IMR-90 (cell line): ENCODE measurements around the gene SHISA4. TPM values are rescaled to one million over a fixed set of nuclear protein-coding genes. Genes with fewer than 3 reads are reported as not detected.

Source experiments
- ATAC-seq: fragments of 200-7000 bp; cut with Tn5 transposase; 2 replicates; pipeline ENCODE4 v1.9.1; 2020; ENCODE audit warnings: low read depth, mild to moderate bottlenecking, moderate library complexity
- BruUV-seq: library from RNA; stranded (reverse); fragments of 400-500 nt; replicated peaks from 2 replicates; lab custom pipeline; 2021; lab: Mats Ljungman, UMichigan
- CTCF ChIA-PET: fragments of 300-600 bp; formaldehyde crosslinking; extraction: SDS; loops from one replicate; lab custom pipeline; 2021; ENCODE audit warnings: antibody characterized with exemption; lab: Yijun Ruan, JAX
- POLR2A ChIA-PET: fragments of 300-600 bp; sonication (Branson Sonifier 250); formaldehyde crosslinking; loops from one replicate; lab custom pipeline; 2022; ENCODE audit warnings: antibody characterized with exemption; ENCODE audit not compliant: unreplicated experiment; lab: Charles Lee
- DNase-seq: peaks from one replicate; pipeline ENCODE4 v3.0.0; 2013
- H2AFZ ChIP-seq: replicated peaks from 2 replicates; pipeline ENCODE3; 2013; ENCODE audit warnings: low read length, mild to moderate bottlenecking; ENCODE audit not compliant: poor library complexity
- H2AK5ac ChIP-seq: 2 replicates; pipeline ENCODE4 v1.6.1; 2013; ENCODE audit warnings: low read depth, low read length, inconsistent platforms
- H2AK9ac ChIP-seq: replicated peaks from 2 replicates; pipeline ENCODE3; 2013; ENCODE audit warnings: mild to moderate bottlenecking, low read depth, low read length, moderate library complexity; ENCODE audit not compliant: poor library complexity
- H2BK120ac ChIP-seq: 2 replicates; pipeline ENCODE4 v1.6.1; 2013; ENCODE audit warnings: low read depth, low read length, inconsistent platforms
- H2BK15ac ChIP-seq: 3 replicates; pipeline ENCODE4 v1.6.1; 2013; ENCODE audit warnings: low read depth, low read length, inconsistent platforms
- H2BK20ac ChIP-seq: 2 replicates; pipeline ENCODE4 v1.6.1; 2013; ENCODE audit warnings: low read depth, mild to moderate bottlenecking, inconsistent platforms, low read length, moderate library complexity
- H2BK5ac ChIP-seq: 2 replicates; pipeline ENCODE4 v1.6.1; 2013; ENCODE audit warnings: mild to moderate bottlenecking, low read depth, low read length, inconsistent platforms; ENCODE audit not compliant: poor library complexity, severe bottlenecking
- H3K14ac ChIP-seq: replicated peaks from 2 replicates; pipeline ENCODE4 v1.6.1; 2013; ENCODE audit warnings: low read depth, low read length, inconsistent platforms
- H3K18ac ChIP-seq: 2 replicates; pipeline ENCODE4 v1.6.1; 2013; ENCODE audit warnings: low read depth, low read length, control low read depth
- H3K23ac ChIP-seq: 2 replicates; pipeline ENCODE4 v1.6.1; 2013; ENCODE audit warnings: low read depth, low read length, inconsistent platforms
- H3K27ac ChIP-seq: 2 replicates; pipeline ENCODE4 v1.5.1; 2013; ENCODE audit warnings: mild to moderate bottlenecking, control low read depth, low read length; ENCODE audit not compliant: insufficient read depth
- H3K27me3 ChIP-seq: 2 replicates; pipeline ENCODE4 v1.6.1; 2013; ENCODE audit warnings: low read length; ENCODE audit not compliant: control insufficient read depth, insufficient read depth
- H3K36me3 ChIP-seq: 2 replicates; pipeline ENCODE4 v1.6.1; 2013; ENCODE audit warnings: low read length, mixed read lengths; ENCODE audit not compliant: control insufficient read depth, insufficient read depth
- H3K4ac ChIP-seq: 2 replicates; pipeline ENCODE4 v1.6.1; 2013; ENCODE audit warnings: low read depth, low read length, inconsistent platforms
- H3K4me1 ChIP-seq: 2 replicates; pipeline ENCODE4 v1.6.1; 2013; ENCODE audit warnings: low read length, mixed read lengths; ENCODE audit not compliant: control insufficient read depth, insufficient read depth
- H3K4me2 ChIP-seq: 2 replicates; pipeline ENCODE4 v1.6.1; 2013; ENCODE audit warnings: low read depth, mild to moderate bottlenecking, control low read depth, low read length, moderate library complexity
- H3K4me3 ChIP-seq: 2 replicates; pipeline ENCODE4 v1.5.1; 2013; ENCODE audit warnings: low read depth, mild to moderate bottlenecking, control low read depth, low read length, moderate library complexity; ENCODE audit not compliant: insufficient read depth
- H3K56ac ChIP-seq: 2 replicates; pipeline ENCODE4 v1.6.1; 2013; ENCODE audit warnings: low read length, inconsistent platforms; ENCODE audit not compliant: insufficient read depth; ENCODE audit errors: extremely low read depth
- H3K79me1 ChIP-seq, 2 experiments: 2 replicates each; pipeline ENCODE4 v1.6.1; 2013; ENCODE audit warnings: low read length in 2 of 2, inconsistent platforms in 1 of 2, low read depth in 1 of 2
- H3K9ac ChIP-seq: 2 replicates; pipeline ENCODE4 v1.6.1; 2013; ENCODE audit warnings: low read depth, low read length, control low read depth
- H3K9me1 ChIP-seq: 2 replicates; pipeline ENCODE4 v1.6.1; 2013; ENCODE audit warnings: low read length, inconsistent platforms; ENCODE audit not compliant: insufficient read depth
- H3K9me3 ChIP-seq: 2 replicates; pipeline ENCODE4 v1.6.1; 2013; ENCODE audit warnings: low read length; ENCODE audit not compliant: control insufficient read depth, insufficient read depth
- H4K20me1 ChIP-seq: 2 replicates; pipeline ENCODE4 v1.6.1; 2013; ENCODE audit warnings: low read length, inconsistent platforms; ENCODE audit not compliant: insufficient read depth
- H4K5ac ChIP-seq: 2 replicates; pipeline ENCODE4 v1.6.1; 2013; ENCODE audit warnings: mild to moderate bottlenecking, low read depth, low read length, control low read depth
- H4K8ac ChIP-seq, 2 experiments: 2 replicates each; pipeline ENCODE4 v1.6.1; 2013; ENCODE audit warnings: low read depth in 2 of 2, low read length in 2 of 2, control low read depth in 1 of 2, inconsistent platforms in 1 of 2
- H4K91ac ChIP-seq: 2 replicates; pipeline ENCODE4 v1.6.1; 2013; ENCODE audit warnings: low read depth, low read length, inconsistent platforms; ENCODE audit not compliant: insufficient read depth
- CHD1 ChIP-seq: IDR thresholded peaks from 2 replicates; pipeline ENCODE4 v1.6.1; 2012; ENCODE audit warnings: low read depth, low read length, improper control_type of control experiment
- MAZ ChIP-seq: IDR thresholded peaks from 2 replicates; pipeline ENCODE4 v1.6.1; 2012; ENCODE audit warnings: low read depth, mild to moderate bottlenecking, low read length, improper control_type of control experiment, moderate library complexity, borderline replicate concordance
- SMC3 ChIP-seq: fragments of 150-350 bp; IDR thresholded peaks from 2 replicates; pipeline ENCODE4 v1.6.1; 2016; ENCODE audit warnings: low read depth, mild to moderate bottlenecking, antibody characterized with exemption, low read length, moderate library complexity
- WGBS, 2 experiments: methylation state at CpG; one replicate each; pipeline versions ENCODE4 v1.1.5 to v1.1.7; 2013; ENCODE audit warnings: missing lambda C conversion rate in 2 of 2; ENCODE audit not compliant: insufficient read length in 1 of 2; ENCODE audit errors: extremely low coverage in 2 of 2; 5-methylcytosine and 5-hydroxymethylcytosine counted together
- dilution Hi-C: fragments of 300-500 bp; cut with HindIII; formaldehyde crosslinking; loops from one replicate; pipeline ENCODE4 v1.14.3; 2018; ENCODE audit warnings: low sequenced_read_pairs; ENCODE audit not compliant: unreplicated experiment
- in situ Hi-C: fragments of 300-500 bp; cut with MboI; formaldehyde crosslinking; loops from 3 replicates; pipeline ENCODE4 v1.14.3; 2019; ENCODE audit warnings: low sequenced_read_pairs, inconsistent platforms, mixed read lengths
- intact Hi-C: fragments of 100-400 bp; cut with micrococcal nuclease; formaldehyde crosslinking; loops from 2 replicates; pipeline ENCODE4 v1.10.0; 2022
- polyA plus RNA-seq, 3 experiments: library from polyadenylated mRNA; depleted of rRNA; stranded (reverse); fragments of >200 nt; gene quantifications; 2 replicates each; pipeline ENCODE4 v1.2.3, GENCODE V29; 2012; ENCODE audit warnings: low replicate concordance in 1 of 3
- total RNA-seq: library from RNA; depleted of rRNA; stranded (reverse); fragments of >200 nt; gene quantifications from 2 replicates; pipeline ENCODE4 v1.2.3, GENCODE V29; 2012

Gene SHISA4
- total and polyA plus RNA-seq, 2 of the 4 experiments (the other 2 are of a cell fraction) = 10.0 to 34.8 TPM

DNA sequence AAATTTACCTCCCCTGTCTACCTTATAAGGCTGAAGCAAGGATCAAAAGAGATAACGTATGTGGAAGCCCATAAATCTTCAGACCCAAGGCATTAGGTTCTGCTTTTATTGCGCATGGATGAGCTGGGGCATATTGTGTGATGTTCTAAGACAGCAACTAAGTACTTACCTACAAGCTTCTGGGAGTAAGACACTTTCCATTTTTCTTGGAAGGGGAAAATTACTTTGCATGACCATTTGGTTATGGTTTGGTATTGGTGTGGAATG lies 36.5 kb downstream of the SHISA4 start:
- no peak overlapping the region for H3K27ac ChIP-seq

More for the DNA sequence above, 36.5 kb downstream of the SHISA4 start:
- Histone ChIP-seq H2AK9ac (no peak overlapping the region), H3K4me1 (peaks cover 8% of the 10 kb centered on the region), H3K4me2 (no peak overlapping the region), H2BK20ac (no peak overlapping the region), H3K4me3 (no peak overlapping the region), H3K36me3 (peaks cover 30% of the 10 kb centered on the region), H3K79me1 (peaks cover 26 to 57% of the 10 kb centered on the region in 2 experiments), H3K9me1 (peaks cover 10% of the 10 kb centered on the region; the same call in 1 of the 2 replicates), H3K23ac (no peak overlapping the region), H4K20me1 (no peaks in the 10 kb centered on the region), H2AFZ (no peak overlapping the region), H3K18ac (no peak overlapping the region), H3K9me3 (no peaks in the 10 kb centered on the region), H2BK120ac (no peak overlapping the region), H4K8ac (no peak overlapping the region), H3K27me3 (no peaks in the 10 kb centered on the region), H3K56ac (no peak overlapping the region), H3K14ac (no peak overlapping the region), H4K91ac (no peak overlapping the region), H3K9ac (no peak overlapping the region), H3K4ac (no peak overlapping the region), H2AK5ac (no peak overlapping the region), H2BK5ac (no peak overlapping the region), H4K5ac (no peak overlapping the region), H2BK15ac (no peak overlapping the region)
- ChIA-PET CTCF (no interaction called here), POLR2A (no interaction called here)
- BruUV-seq = no TSS peak
- WGBS, 2 experiments = no CpG with 5 or more reads among the region's 2 CpGs
- DNase-seq (no peak), ATAC-seq (no peak)
- TF ChIP-seq CHD1 (no peak), SMC3 (no peak), MAZ (no peak)
- intact Hi-C loops (no loop called here), dilution Hi-C loops (no loop called here), in situ Hi-C loops (no loop called here)
